GM21423 (cell line): ENCODE results near the gene MEIOB.
"Not testable (repeated sequence)": the region's sequence is repeated elsewhere in the genome, so short reads cannot be mapped to it uniquely, and the experiment has no call there.

Experiments used
- ATAC-seq: cut with Tn5 transposase; IDR thresholded peaks from one replicate; pipeline ENCODE4 v1.9.1; 2021; ENCODE audit warnings: mild to moderate bottlenecking, moderate library complexity; ENCODE audit not compliant: unreplicated experiment

MEIOB gene

GRCh38 chr16:1907226-1907860 lies 35.4 kb upstream of the MEIOB start:
- no peak for ATAC-seq

- ATAC-seq = no peak
Observed at GRCh38 chr16:1906846-1907165, 34.8 kb upstream of the MEIOB start.

GRCh38 chr16:1906055-1906845 lies 34.3 kb upstream of the MEIOB start:
- ATAC-seq = no peak

DNA sequence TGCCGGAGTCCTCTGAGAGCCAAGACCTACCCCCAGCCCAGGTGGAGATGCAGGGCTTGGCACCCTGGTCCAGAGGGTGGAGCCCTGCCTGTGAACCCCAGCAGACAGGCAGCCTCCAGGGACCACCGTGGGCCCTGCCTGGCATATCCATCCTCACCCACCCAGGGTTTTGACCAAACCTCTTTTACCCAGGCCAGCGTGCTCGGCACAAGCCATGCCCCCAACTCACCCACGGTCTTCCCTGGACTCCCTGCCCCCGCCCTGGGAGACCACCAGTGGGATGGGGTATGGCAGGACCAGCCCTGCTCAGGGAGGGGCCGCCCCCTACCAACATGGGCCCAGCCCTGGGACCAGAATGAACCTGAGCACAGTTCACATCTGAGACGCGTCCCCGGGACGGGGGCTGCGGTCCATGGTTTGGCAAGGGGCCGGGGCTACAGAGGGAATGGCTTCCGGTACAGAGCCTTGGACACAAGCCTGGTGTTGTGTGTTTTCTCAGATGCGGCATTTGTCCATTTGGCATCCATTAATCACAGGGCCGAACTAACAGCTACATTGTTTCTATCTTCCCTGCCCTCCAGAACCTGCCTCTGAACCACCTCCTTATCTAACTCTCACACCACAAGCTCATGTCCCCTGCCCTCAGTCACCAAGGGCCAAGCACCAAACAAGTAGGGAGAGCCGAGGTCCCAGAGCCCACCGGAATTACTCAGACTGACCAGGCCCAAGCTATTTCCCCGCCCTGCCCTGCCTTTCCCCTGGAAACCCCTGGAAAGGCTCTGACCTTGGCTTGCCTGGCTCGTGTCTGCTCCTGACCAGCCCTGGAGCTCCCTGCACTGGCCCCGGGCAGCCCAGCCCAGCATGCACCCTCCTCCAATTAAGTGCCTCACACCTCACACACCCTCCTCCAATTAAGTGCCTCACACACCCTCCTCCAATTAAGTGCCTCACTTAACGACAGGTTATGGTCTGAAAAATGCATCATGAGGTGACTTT lies 32.2 kb upstream of the MEIOB start:
- ATAC-seq = no peak

DNA sequence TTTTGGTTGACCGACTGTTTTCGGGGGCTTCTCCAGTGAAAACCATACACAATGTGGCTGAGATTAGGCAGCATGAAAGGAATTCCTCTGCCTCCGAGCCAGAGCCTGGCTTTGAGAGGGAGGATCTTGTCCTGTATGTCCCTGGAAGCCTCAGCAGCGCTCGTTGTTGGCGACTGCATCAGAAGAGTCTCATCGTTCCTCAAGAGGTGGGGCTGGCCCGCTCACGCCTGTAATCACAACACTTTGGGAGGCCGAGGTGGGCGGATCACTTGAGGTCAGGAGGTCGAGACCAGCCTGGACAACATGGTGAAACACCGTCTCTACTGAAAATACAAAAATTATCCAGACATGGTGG lies 31.2 kb upstream of the MEIOB start:
- no peak for ATAC-seq

DNA sequence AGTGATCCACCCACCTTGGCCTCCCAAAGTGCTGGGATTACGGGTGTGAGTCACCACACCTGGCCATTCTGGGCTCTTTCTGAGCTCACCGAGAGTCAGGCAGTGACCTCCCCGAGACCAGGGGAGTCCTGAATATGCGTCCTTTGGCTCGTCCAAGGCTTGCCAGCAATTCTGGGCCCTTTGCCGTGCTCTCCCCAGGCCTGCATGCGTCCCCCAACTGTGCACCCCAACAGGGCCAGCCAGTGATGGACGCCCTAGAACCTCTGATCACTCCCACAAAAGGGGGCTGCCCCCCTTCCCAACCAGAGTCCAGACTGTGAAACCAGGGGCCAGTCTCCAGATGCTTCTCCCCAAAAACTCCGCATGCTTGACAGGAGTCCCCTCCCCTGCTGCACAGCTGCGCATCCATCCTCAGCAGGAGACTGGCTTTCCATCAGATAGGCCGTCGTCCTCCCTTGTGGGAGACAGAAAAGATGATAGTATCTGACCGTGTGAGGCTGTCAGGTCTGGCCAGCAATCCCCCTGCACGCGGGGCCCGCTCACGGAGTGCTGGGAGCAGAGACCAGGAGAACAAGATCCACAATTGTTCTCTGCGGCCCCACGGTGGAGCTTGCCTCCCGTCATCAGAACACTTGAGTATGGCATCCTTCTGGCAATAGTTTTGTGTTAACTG lies 30.7 kb upstream of the MEIOB start:
- ATAC-seq = no peak

GRCh38 chr16:1900452-1900774 lies 28.4 kb upstream of the MEIOB start:
- ATAC-seq = no peak

- ATAC-seq = no peak
Observed at GRCh38 chr16:1899641-1900451, 27.9 kb upstream of the MEIOB start.

DNA sequence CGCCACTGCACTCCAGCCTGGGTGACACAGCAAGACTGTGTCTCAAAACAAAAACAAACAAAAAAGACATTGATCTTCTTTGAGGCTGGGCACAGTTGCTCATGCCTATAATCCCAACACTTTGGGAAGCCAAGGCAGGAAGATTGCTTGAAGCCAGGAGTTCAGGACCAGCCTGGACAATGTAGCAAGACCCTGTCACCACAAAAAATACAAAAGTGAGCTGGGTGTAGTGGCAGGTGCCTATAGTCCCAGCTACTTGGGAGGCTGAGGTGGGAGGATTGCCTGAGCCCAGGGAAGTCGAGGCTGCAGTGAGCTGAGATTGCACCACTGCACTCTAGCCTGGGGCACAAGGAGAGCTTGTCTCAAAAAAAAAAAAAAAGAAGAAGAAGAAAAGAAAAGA lies 25.7 kb upstream of the MEIOB start:
- not testable (repeated sequence) for ATAC-seq

- no peak for ATAC-seq
Observed at GRCh38 chr16:1895949-1896675, 24.1 kb upstream of the MEIOB start.

DNA sequence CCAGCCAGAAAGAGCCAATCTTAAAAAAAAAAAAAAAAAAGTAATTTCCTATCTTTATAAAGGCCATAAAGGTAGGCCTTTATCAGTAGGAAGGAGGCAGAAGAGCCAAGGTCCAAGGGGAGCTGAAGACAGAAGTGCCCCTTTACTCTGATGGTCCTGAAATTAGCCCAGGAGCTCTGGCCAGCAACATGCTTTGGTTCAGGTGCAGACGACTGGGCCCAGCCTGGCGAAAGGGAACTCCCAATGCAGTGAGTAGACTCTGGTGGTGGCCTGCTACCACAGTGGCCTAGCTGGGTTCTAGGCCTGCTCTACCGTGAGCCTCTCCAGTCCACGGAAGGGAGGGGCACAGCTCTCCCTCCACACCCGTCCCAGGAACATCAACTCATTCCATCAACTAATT lies 23.1 kb upstream of the MEIOB start:
- ATAC-seq = no peak

- no peak for ATAC-seq
Observed at GRCh38 chr16:1890708-1891050, 18.7 kb upstream of the MEIOB start.

GRCh38 chr16:1890024-1890707 lies 18.2 kb upstream of the MEIOB start:
- ATAC-seq = no peak

GRCh38 chr16:1887711-1888354 lies 15.9 kb upstream of the MEIOB start:
- no peak for ATAC-seq

GRCh38 chr16:1884889-1885288 lies 12.9 kb upstream of the MEIOB start:
- ATAC-seq = no peak

DNA sequence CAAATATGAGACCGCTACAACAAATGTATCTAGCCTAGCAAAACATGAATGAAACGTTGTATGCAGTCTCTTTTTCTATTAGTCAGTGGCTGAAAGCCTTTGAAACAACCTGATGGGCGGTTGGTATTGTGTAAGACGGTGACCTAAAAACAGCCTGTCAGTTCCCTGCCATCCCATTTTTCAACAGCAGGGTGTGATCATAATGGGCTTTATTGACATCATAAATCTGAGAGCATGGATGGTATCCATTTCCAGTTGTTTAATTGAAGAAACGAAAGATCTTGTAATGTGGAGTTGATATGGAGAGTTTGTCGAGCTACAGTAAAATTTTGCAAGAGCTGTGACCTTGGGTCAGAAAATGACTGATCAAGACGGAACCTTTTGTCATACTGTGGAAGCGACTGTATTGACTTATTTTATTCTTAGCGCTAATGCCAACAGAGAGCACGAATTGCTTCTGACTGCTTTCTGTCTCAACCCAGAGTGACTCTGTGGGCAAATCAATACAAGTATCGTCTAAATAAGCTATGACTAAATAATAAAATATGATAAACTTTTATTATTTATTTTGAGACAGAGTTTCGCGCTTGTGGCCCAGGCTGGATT lies 12.3 kb upstream of the MEIOB start:
- no peak for ATAC-seq

DNA sequence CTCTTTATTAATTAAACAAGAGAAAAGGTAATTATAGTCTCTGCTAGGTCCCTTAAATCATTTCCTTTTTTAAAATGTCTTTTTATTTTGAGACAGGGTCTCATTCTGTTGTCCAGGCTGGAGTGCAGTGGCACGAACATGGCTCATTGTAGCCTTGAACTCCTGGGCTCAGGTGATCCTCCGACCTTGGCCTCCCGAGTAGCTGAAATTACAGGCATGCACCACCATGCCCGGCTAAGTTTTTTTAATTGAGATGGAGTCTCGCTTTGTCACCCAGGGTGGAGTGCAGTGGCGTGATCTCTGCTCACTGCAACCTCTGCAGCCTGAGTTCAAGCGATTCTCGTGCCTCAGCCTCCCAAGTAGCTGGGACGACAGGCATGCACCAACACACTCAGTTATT lies 9.2 kb upstream of the MEIOB start:
- ATAC-seq = not testable (repeated sequence)

- ATAC-seq = no peak
Observed at GRCh38 chr16:1879477-1879876, 7.5 kb upstream of the MEIOB start.
